Inferior parietal cortex (tissue), 1 donor: ENCODE data around the gene DCANP1.
"Not testable (repeated sequence)": the region's sequence is repeated elsewhere in the genome, so short reads cannot be mapped to it uniquely, and the experiment has no call there.

Experiments
- DNase-seq: peaks from one replicate; pipeline ENCODE4 v3.0.0-alpha.2; 2016; ENCODE audit errors: extremely low spot score

DCANP1 gene, protein sequence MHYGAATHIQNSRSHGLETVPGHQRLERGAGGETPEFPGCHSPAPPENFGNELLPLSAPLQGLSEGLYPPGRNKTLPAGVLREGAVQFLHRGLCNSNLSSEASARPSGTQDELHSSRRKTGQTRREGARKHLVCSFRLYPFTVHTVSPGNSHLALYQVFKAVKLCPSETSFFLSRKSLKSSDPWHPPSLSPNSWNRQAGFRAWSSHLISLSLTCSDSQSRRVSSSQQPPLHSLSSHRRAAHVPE

DNA sequence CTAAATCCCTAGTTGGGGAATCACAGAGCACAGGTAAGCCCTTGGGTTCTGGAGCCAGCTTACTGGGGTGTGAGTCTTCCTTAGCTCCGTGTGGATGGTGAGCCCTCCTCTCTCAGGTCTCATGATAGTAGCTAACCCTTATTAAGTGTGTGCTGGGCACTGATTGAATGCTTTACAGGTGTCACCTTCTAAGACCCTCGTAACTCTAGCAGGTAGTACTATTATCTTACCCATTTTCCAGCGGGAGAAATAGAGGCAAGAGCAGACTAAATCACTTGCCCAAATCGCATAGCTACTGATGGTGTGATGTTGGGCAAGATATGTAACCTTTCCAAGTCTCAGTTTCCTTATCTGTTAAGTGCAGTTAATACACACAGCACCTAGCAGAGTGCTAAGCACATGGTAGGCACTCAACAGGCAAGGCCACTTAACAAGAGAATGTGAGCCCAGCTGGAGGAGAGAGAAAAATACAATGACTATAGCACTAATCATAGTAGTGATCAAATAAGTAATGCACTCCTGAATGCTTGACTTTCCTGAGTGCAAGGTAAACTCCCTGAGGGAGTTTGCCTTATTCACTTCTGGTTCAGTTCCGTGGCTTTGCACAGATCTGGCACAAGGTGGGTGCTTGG, at the start of gene DCANP1:
TSS of gene DCANP1 (minus strand) at position 51 of the 632 bp plus-strand sequence. CDS start 240 bp downstream, outside the sequence.
- no peak for DNase-seq

DNA sequence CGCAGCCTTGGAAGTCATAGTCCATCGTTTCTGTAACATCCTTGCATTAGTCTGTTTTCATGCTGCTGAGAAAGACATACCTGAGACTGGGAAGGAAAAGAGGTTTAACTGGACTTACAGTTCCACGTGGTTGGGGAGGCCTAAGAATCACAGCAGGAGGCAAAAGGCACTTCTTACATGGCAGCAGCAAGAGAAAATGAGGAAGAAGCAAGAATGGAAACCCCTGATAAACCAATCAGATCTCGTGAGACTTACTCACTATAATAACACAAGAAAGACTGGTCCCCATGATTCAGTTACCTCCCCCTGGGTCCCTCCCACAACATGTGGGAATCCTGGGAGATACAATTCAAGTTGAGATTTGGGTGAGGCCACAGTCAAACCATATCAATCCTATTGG, 48.4 kb upstream of the DCANP1 start:
- DNase-seq: not testable (repeated sequence)

DNA sequence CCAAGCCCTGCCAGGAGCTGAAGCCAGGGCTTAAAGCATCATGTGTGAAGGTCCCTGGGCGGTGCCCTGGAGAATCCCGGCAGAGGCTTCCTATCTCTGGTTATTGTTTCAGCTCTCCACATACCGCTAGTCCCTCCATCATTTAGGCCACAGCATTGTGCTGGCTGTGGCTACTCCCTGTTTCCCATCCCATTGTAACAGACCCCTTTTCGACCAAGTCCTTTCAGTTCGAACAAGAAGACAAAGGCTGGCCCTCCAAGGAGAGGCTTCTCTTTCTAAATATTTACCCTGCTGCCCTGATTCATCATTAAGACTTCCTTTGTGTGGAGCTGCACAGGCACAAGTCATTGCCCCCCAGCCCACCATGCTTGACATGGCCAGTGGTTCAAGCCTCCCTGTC, 47.0 kb upstream of the DCANP1 start:
- DNase-seq: no peak

DNA sequence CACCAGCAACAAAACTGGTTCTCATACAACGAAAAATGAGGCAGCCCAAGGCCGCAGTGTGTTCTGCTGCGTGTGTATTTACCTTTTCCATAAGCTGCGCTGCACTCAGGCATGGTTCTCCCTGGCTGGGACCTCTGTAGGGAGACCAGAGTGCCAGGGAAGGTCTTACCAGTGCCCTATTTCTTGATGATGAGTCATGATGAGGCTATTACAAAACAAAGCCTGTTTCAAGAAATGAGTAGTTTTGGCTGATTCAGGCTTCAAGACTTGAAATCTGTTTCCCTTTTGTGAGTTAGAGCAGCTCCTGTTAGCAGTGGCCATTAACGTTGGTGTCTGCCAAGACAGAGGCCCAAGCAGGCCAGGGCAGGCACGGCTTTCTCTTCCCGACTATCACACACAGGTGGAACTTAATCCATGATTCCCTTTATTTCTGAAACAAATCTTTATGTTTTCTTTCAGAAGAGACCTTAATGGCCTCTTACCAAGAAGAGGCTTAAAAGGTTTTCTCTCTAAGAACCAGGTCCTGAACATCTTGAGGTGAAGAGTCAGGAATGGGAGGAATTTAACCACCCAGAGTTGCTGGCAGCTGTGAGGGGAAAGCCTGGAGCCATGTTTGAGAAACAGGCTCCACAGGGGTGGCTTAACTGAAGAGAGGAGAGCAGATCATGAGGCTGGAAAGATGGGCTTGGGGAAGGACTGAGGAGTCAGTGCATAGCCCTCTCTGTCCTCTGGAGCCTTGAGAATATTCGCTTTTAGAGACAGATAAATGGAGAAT, 46.4 kb upstream of the DCANP1 start:
- no peak for DNase-seq

DNA sequence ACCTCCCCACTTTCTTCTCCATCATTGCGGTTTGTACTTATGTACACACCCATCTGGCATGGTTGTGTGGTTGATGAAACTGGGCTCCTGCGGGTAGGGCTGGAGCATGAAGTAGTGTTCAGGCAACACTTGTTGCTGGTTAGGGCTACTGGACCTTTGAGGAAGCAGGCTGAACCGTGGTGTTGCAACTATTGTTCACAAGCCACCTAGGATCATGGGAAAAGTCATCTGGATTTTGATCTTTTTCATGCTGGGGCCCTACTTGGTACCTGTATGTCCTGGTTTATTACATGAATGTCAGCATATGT, 45.1 kb upstream of the DCANP1 start:
- DNase-seq: no peak

DNA sequence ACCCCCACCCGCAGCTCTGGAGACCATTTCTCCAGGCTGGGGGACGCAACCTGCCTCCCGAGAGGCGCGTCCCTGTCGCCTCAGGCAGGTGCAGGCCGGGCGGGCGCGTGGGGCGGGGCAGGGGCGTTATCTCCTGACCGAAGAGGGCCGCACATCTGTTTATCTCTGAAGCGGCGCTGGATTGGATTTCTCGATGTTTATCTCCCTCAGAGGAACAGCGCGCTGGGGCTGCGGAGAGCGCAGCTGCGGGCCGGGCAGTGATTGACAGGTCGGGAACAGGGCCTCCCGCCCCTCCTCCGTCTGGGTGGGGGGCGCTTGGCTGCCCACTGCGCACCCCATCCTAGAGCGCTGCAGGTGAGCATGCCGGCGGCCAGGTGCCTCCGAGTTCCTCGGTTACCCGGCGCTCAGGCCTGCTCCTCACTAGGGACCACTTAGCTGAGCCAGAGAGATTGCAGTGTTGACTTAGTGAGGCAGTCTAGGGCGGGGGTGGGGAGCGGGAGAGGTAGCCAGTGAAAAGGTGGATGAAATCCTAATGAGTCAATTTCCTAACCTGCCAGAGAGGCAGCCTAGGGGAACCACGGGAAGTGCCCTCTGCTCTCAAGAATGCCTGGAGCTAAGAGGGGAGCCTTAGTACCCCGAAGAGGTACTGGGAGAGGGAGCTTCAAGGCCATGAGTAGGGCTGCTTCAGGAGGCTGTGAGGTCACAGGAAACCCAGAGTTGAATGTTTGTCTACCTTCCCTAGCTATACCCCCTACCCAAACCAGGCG, 44.6 kb upstream of the DCANP1 start:
- DNase-seq: no peak

DNA sequence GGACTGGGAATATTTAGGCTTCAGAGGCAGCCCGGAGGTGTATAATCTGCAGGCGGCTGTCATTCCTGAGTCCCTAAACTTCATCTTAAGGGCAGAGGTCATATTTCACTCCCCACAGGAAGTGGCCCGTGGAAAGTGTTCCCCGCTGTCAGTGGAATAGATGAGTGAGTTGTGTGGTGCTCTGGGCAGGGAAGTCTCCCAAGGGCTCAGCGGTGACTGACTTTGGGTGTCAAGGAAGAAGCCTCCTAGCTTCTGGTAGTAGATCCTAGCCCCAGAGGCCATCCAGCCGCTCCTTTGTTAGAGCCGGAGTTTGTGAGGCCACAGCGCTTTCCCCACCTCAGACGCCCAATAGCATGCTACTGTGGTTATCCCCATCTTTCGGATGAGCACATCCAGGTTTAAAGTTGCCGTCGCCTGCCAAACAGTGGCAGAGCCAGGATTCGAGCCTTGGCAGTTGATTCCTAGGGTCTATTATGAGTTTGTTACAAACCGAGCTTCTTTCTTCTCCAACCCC, 43.9 kb upstream of the DCANP1 start:
- DNase-seq: no peak

DNA sequence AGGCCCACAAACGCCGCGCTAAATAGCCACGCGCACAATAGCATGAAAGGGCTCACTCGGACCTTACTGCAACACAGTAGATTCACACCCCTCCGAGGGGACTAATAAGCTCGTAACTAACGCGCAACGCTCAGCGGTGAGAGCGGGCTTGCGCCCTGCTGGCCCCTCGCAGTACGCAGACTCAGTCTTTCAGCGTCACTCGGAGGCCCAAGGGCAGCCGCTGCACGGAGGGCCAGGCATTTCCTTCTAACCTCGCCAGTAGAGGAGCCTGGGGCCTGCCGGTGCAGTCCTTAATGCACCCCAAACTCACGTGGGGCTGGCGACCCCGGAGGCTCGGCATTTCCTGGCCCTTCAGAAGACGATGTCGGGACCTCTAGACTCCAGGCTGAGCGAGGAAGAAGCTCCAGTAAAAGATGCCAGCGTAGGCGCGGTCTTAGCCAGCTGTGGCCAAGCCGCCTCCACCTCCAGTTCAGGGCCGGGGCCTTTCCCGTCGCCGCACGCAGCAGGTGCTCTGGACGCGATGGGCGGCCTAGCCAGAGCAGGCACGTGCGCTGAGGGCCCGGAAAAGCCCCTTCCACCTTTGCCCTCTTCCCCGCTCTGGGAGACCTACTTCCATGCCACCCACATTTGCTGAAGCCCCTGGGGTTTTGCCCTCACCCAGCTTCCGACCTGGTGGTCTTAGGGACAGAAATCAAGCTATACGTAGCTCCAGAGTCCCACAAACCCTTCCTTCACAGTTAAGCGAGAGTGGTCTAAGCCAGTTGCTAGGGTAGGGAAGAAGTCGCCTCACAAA, 43.3 kb upstream of the DCANP1 start:
- no peak for DNase-seq

DNA sequence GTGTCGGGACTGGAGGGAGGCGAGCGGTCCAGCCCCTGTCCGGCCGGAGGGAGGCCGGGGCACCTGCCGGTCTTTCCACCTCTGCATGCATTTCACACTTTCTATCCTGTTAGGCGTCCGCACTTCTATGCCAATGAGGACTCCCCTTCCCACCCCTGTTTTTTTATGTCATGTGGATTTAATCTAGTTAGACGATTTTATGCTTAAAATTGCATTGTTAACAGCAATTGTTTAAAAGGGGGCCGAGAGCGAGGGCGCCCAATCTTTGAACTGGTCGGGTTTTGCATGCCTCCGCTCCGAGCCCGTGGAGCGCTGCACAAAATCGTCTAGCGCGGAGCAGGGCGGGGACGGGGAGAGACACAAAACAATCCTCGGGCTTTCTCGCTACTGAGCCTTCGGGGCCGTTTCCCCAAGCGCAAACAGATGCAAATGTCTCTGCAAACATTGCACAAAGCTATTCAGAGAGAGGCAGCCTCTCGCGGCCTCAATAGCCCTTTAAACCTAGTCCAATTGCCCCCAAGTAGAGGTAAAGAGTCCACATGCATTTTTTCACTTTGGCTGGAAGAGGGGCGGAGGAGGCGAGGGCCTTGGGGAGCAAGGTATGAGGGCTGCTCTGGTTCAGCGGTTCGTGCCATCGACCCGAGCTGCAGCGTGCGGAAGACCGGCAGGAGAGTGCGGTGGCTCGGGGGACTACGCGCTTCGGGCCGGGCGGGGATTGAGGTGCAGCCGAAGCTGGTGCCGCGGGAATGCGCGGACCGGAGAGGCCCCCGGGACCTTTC, 42.5 kb upstream of the DCANP1 start:
- DNase-seq: no peak

DNA sequence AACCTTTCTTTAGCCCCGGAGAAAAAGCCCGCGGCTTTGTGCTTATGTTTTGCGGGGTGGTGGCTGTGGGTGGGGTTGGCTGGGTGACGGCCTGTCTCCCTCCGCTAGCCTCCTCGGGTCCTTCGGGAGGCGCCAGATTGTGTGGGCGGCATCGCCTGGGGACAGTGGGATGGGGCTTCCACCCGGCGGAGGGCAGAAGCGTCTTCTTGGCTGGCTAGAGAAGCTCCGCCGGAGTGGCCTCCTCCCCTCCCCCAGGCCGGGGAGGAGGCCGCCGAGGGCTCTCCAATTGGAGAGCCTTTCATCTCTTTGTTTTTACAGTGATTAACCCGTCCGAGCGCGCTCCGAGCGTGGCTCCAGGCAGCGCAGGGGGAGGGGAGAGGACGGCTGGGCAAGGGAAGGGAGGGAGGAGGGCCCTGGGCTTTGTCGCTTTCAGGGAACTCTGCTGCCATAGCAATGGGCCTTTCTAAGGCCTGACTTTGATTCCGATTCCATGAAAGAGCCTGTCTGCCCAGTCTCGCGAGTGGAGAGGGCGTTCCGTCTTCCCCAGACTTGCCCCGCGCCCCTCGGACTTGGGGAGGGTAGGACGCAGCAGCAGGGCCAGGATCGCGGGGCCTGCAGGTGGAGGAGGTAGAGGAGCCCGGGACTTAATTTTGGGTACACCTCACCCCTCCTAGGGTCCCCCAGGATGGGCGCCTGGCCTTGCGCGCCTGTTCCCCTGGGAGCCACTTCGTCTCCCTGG, 41.7 kb upstream of the DCANP1 start:
- DNase-seq: peak; percentile 33

DNA sequence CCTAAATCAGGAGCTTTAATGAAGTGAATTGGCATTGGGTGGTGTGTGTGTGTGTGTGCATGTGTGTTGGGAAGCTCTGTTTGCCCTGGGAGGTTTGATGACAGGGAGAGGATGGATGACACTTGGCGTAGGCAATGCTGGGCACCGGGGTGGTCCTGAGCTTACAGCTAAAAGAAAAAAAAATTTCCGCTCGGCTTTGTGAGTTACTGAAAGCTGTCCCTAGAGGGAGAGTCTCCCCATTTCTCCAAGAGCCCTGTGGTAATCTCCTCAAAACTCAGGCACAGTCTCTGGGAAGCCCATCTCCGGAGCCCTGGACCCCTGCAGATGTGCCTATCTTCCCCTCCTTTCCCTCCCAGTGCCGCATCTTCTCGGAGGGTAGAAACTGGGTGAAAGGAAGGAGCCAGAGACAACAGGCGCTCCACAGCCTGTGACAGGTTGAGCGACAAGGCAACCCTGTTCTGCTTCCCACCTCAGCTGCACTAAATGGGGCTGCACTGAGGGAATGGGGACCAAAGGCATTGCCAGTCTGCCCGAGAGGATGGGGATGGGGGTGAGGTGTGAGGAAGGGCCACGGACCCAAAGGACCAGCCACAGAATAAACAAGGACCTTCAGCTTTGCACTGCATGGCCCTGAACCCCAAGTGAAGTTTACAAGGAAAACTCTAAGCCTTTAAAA, 40.8 kb upstream of the DCANP1 start:
- DNase-seq: no peak

DNA sequence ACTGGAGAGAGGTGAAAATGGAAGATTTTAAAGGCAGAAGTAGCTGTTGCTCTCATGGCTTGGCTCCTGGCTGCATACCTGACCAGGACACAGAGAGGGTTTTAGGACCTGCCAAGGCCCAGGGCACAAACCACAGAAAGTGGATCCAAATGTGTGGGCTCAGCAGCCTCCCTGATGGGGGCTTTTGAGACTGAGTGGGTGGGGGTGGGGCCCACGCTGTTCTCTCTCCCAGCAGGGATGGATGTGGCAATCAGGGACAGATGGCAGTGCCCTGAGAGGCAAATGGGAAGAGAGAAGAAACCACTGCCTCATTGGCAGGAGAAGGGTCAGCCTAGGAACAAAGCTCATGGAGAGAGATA, 39.9 kb upstream of the DCANP1 start:
- DNase-seq: no peak

DNA sequence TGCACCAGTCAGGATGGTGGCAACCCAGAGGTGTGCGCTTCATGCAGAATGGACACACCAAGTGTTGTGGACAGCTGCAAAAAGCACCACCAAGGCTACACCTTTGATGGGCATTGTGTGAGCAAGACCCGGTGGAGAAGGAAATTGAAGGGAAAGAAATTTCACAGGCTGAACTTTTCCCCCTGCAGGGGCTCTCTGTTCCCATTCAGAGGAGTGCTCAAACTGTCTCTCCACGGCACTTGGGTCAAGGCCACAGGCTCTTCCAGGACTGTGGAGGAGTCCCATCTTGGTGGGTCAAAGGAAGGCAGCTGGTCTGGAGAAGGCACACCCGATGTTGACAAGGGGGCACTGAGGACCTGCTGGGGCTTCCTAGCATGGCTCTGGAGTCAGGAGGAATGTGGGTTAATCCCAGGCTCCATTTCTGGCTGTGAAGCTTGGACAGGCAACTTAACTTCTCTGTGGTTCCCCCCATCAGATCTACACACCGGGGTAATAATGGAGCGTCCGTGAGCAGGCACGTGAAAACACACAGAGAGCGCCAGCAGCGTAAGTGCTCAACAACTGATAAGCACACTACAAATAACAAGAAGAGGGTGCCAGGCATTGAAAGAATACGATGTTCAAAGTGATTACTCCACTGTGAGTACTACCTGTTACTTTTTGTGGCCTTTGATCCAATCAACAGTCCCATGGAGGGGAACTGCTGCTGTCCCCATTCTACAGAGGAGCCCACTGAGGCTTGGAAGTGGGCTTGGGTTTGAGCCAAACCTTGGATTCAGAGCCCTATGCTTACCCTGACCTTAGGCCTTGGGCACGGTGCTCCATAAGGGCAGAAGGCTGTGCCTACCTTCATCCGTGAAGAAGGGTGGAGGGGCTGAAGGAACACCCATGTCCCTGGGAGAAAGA, 39.2 kb upstream of the DCANP1 start:
- no peak for DNase-seq

DNA sequence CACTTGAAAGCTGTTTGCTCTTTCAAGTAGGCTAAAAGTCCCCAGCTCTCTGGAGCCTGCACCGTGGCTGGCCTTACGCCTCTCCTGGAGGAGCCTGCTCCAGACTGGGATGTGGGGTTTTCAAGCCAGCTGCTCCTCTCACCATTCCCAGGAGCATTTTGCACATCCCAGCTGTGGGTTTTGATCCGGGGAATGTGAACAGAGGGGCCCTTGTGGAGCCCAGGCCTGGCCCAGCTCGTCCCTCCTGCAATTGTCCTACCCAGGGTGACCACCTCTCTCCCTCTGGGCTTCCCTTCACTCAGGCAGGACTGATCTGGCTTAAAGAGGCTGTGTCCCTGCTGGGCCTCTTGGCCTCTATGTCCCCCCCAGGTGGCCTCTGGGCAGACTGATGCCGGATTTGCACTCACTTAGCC, 37.5 kb upstream of the DCANP1 start:
- no peak for DNase-seq

DNA sequence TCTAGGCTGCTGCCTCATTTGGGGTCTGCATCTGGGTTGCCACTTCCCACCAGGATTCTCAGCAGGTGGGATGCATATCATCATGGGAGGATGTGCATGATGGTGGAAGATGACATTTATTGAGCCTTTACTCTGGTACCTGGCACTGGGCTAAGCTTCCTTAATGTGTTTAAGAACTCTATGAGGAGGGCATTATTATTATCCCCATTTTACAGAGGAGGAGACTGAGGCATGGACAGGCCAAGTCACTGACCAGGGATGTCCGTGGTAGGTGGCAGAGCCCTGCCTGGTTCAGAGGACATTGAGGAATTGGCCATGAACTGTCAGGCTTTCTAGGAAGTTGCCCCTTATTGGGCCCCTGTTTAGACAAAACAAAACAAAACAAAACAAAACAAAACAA, 36.1 kb upstream of the DCANP1 start:
- DNase-seq: no peak

DNA sequence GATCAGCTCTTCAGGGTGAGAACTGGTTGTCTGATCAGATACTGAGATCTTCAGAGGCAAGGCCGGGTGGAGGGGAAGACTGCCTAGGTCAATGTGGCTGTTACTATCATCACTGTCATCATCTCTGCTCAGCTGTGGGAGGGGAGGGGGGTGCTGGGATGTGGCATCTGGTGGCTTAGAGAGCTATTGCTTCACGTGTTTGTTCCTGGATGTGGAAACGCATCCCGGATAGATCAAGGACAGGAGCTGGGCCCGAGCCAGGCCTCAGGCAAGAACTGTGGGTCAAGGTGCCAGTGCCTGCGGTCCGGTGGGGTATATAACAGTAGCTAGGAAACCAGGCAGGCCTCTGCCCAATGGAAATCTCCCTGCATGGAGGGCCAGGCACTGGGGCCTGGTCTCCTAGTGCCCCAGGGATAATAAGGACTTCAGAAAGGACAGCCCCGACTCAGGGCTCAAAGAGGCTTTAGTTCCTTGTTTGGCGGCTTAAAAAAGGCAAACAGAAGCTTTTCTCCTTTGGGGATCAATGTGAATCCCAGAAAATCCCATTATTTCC, 35.3 kb upstream of the DCANP1 start:
- DNase-seq: no peak

DNA sequence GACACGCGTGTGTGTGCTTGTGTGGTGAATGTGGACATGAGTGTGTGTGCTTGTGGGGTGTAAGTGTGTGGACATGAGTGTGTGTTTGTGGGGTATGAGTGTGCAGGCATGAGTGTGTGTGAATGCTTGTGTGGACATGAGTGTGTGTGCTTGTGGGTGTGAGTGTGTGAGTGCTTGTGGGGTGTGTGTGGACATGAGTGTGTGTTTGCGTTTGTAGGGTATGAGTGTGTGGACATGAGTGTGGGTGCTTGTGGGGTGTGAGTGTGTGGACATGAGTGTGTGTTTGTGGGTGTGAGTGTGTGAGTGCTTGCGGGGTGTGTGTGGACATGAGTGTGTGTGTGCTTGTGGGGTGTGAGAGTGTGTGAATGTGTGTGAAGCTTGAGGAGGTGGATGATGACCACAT, 34.8 kb upstream of the DCANP1 start:
- no peak for DNase-seq

DNA sequence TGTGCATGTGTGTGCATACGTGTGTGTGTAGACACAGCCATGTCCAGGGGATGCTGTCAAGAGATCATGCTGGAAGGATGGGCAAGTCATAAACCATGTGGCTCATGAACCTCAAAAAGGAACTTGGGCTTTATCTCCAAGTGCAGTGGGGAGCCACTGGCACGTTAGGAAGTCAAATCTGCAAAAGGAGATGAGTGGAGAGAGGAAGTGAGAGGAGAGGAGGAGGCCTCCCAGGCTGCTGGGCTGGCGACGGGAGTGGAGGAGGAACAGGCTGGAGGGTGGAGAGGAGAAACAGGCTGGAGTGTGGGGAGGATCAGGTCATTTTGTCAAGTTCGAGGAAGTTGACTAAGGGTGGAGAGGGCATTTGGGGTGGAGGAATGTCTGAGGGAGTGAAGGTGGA, 34.2 kb upstream of the DCANP1 start:
- no peak for DNase-seq
